Hematopoietic multipotent progenitor cell treated with erythropoietin and hydrocortisone succinate and interleukin-3 and kit ligand, for 8 days (in vitro differentiated cells): ENCODE results near the gene ZNF226.
"Not testable (repeated sequence)": the region's sequence is repeated elsewhere in the genome, so short reads cannot be mapped to it uniquely, and the experiment has no call there.

Source experiments
- DNase-seq: peaks from one replicate; pipeline ENCODE4 v3.0.0-alpha.2; 2015

ZNF226 gene

GRCh38 chr19:44212866-44213346 lies 48.0 kb downstream of the ZNF226 start:
- peak; percentile 29 for DNase-seq

GRCh38 chr19:44219926-44220325 lies 55.0 kb downstream of the ZNF226 start:
- DNase-seq = not testable (repeated sequence)

- not testable (repeated sequence) for DNase-seq
These were observed 55.9 kb downstream of the ZNF226 start for GRCh38 chr19:44220761-44221160.

- DNase-seq = not testable (repeated sequence)
These were observed 56.4 kb downstream of the ZNF226 start for GRCh38 chr19:44221291-44221690.
